Central memory CD4-positive, alpha-beta T cell (primary cell): Measurements from ENCODE around the gene TBX21.
"Not testable (repeated sequence)": the region's sequence is repeated elsewhere in the genome, so short reads cannot be mapped to it uniquely, and the experiment has no call there.

Source experiments
- DNase-seq: peaks from one replicate; pipeline ENCODE4 v3.0.0; 2022

TBX21 gene

DNA sequence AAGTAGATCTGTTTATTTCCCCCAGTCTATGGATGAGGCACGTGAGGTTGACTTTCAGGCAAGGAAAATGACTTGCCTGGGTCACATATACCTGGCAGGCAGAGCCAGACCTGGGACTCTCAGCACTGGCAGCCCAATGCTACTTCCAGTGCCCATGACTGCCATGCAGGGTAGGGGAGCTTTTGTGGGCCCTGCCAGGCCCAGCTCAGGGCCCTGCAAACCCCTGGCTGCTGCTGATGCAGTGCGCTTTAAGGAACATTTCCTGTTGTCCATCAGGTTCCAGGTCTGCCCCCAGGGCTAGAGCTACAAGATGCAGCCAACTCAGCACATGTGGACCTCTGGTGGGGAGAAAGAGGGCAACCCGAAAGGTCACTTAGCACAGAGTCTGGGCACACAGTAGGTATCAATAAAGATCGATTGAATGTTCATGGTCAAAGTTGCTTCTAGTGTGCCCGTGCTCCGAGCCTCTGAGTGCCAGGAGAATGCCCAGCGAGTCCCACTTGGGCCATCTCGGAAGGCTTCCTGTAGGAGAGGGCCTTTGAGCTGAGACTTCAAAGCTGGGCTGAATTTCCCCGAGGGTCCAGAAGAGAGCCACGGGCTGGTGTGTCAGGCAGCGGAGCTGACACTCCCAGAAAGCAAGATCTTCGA is 513 bp upstream of the TBX21 start:
- no peak for DNase-seq

DNA sequence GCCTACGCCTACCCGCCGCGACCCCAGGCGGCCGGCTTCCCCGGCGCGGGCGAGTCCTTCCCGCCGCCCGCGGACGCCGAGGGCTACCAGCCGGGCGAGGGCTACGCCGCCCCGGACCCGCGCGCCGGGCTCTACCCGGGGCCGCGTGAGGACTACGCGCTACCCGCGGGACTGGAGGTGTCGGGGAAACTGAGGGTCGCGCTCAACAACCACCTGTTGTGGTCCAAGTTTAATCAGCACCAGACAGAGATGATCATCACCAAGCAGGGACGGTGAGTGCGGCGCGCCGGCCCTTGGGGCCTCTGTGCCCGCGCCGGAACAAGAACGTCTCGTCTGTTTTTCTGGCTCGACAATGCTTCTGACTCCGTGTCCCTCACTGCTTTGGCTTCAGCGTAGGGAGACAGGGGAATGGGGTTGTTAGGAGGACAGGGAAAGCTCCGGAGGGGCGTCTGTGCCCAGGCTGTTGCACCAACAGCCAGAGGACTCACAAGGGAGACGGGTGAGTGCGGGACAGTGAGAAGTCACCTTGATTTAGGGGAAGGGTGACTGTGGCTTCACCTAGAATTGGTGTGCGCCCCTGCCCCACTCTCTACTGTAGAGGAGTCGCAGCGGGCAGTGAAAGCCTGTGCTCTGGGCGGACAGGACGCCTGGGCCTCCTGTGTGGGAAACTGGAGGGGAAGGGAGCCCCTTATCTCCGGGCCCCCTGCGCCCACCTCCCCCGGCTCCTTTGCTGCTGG is 806 bp downstream of the TBX21 start:
- DNase-seq, result peak; percentile 13

GRCh38 chr17:47735139-47735464 is 2.1 kb downstream of the TBX21 start:
- no peak for DNase-seq

DNA sequence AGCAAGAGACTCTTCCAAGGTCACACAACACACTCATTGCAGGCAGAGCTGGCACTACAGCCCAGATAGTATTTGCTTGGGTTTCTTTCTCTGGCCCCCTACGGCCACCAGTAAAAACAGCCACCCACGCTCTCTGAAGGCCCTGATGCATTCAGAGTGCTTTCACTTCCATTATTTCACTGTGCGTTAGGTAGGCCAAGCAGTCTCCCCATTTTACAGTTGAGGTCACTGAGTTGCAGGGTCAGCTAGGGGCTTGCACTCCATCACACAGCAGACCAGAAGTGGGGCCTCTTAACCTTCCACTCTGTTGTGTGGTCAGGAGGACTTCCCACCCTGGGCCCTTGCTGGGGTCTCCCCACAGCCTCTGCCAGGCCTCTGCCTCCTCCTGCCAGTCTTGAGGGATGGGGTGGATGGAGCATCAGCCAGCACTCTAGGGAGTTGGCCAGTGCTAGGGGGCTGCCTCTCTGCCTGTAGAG is 2.5 kb downstream of the TBX21 start:
- DNase-seq, result peak; percentile 22

DNA sequence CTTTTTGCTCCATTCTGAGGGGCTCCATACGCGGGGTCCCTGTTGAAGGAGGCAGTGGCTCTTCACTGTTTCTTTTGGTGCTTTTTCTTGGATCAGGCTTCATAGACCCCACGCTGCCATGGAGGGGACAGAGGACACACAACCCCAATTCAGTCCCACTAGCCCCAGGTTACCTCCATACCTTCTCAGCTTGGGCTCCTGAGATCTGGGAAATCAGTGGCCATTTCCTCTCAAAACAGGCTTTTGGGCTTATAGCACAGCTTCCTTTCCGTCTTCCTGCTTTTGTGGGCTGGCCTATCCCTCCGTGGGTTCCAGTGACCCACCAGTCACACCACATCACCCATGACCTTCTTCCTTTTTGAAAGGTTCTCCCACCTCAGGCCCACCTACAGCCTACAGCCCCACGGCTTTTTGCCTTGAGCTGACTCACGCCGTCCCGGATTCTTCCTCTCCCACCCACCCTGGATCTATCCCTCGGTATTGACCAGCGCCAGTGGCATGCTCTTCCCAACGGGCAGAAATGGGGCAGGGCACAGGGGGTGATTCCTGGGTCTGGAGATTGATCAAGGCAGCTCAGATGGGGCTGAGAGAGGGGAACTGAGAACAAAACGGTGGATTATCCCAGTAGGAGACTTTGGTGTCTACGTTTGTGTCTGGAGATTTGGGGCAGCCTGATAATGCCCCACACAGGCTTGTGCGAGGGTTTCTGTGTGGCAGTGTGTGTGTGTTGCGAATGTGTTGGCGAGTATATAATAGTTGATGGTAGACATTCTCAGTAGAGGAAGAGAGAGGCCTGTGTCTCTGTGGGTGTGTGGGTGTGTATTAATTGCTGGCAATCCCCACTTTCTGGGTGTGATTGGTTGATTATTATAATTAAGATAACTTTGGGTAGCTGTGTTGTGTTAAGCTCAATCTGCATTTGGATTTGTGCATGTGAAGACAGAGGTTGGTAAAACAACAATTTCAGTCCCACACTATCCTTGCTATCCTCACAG is 3.8 kb downstream of the TBX21 start:
- no peak for DNase-seq

DNA sequence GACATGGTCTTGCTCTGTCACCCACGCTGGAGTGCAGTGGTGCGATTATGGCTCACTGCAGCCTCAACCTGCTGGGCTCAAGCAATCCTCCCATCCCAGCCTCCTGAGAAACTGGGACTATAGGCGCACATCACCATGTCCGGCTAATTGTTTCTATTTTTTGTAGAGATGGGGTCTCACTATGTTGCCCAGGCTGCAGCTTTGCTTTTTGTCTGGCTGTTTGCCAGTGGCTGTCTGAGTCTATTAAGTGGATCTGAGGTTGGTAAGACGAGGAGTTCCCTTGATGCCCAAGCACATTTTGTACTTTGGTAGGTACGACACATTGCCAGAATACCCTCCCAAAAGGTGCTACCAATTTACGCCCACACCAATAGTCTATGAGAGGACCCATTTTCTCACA is 5.1 kb downstream of the TBX21 start:
- no peak for DNase-seq

GRCh38 chr17:47739150-47739549 is 6.1 kb downstream of the TBX21 start:
- no peak for DNase-seq

DNA sequence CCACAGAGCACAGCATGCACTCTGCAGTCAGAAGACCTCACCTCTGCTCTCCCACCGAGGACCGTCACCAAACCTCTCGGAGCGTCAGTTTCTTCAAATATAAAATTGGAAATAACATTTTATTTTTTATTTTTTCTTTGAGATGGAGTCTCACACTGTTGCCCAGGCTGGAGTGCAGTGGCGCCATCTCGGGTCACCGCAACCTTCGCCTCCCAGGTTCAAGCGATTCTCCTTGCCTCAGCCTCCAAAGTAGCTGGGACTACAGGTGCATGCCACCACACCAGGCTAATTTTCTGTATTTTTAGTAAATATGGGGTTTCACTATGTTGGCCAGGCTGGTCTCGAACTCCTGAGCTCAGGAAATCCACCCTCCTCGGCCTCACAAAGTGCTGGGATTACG is 6.9 kb downstream of the TBX21 start:
- not testable (repeated sequence) for DNase-seq

DNA sequence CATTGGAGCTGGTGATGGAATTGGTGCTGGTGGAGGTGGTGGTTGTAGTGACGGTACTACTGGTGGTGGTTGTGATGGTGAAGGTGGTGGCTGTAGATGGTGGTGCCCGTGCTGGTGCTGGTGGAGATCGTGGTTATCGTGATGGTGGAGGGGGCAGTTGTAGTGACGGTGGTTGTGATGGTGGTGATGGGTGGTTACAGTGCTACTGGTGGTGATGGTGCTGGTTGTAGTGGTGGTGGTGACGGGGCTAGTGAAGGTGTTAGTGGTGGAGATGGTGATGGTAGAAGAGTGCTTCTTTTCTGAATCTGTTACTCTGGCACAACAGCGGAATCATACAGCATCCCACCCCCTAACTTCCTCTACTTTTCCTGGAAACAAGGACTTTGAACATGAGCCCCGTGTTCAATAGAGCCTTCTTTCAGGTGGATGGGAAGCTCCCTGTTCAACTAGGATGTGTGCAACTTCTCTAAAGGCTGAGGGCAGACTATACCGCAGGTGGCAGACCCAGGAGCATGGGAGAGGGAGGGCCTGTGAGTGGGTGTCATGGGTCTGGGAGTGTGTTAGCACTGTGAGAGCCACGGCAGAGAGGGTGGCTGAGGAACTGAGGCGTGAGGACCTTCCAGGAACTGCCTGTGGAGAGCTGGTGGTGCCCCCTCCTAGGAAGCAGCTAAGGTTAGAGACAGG is 8.2 kb downstream of the TBX21 start:
- DNase-seq, result peak; percentile 18

DNA sequence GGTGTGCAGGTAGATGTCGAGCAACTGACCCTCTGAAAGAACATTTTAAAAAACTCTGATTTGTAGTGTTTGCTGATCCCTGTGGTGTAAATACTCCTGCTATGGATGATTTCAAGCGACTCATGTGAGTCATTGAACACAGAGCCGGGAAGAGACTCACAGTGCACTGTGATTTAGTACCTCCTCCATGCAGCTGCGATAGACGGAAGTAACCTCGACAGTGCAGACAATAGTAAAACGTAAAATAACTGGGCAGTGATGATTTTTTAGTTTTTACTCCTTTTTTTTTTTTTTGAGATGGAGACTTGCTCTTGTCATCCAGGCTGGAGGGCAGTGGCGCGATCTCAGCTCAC is 8.7 kb downstream of the TBX21 start:
- no peak for DNase-seq

DNA sequence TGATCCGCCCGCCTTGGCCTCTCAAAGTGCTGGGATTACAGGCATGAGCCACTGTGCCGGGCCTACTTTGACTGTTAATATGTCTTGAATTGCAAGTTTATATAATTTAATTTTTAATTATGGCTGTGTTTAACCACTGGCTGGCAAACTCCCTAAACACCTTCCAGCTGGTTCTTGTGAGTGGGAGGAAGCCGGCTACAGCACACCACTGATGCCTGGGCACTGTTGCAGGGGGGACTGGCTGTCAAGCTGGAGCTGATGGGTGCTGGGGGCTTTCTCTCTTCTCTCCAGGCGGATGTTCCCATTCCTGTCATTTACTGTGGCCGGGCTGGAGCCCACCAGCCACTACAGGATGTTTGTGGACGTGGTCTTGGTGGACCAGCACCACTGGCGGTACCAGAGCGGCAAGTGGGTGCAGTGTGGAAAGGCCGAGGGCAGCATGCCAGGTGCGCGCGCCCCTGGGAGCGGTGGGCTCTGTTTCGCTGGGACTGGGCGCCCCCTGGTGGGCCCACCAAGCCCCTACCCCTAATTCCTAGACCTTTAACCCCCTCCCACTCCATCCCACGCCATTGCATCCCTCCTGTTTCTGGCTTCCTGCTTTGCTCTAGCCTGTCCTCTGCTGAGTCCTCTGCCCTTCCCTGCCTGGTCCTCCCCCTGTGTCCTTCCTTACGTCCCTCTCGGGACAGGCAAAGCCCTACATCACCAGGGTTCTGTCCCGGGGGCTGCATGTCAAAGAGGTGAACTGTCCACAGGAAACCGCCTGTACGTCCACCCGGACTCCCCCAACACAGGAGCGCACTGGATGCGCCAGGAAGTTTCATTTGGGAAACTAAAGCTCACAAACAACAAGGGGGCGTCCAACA is 9.5 kb downstream of the TBX21 start:
- peak; percentile 34 for DNase-seq

- DNase-seq, result no peak
These were observed 11.4 kb downstream of the TBX21 start for GRCh38 chr17:47744168-47745036.

DNA sequence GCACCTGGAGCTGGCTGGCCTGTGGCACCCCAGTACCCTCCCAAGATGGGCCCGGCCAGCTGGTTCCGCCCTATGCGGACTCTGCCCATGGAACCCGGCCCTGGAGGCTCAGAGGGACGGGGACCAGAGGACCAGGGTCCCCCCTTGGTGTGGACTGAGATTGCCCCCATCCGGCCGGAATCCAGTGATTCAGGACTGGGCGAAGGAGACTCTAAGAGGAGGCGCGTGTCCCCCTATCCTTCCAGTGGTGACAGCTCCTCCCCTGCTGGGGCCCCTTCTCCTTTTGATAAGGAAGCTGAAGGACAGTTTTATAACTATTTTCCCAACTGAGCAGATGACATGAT is 12.0 kb downstream of the TBX21 start:
- no peak for DNase-seq

DNA sequence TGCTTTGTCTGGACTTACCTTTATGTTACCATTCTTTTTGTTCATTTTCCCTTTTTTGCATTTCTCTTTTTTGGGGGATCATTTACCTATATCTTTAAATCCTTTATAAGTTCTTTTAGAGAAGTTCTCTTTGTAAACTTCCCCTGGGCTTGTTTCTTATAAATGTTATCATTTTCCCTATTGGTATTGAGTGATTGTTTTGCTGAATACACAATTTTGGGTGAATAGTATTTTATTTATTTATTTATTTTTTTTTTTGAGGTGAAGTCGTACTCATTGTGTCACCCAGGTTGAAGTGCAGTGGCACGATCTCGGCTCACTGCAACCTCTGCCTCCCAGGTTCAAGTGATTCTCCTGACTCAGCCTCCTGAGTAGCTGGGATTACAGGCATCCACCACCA is 18.4 kb downstream of the TBX21 start:
- no peak for DNase-seq

DNA sequence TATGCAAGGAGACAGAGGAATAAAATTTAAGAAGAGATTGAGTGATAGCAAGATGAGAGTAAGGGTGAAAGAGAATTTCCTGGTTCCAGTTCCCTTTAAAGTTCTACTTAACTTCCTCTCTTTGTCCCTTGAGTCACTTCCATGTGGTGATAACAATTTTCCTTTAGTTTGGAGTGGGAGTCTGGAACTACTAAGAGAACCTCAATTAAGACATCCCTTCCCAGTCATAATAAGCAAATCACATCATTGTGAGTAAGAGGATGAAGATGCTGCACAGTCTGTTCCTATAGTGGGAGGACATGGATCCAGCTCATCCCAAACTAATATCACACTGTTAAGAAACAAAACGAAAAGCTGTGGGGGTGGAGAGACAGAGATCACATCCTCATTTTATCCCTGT is 24.4 kb downstream of the TBX21 start:
- DNase-seq, result no peak

DNA sequence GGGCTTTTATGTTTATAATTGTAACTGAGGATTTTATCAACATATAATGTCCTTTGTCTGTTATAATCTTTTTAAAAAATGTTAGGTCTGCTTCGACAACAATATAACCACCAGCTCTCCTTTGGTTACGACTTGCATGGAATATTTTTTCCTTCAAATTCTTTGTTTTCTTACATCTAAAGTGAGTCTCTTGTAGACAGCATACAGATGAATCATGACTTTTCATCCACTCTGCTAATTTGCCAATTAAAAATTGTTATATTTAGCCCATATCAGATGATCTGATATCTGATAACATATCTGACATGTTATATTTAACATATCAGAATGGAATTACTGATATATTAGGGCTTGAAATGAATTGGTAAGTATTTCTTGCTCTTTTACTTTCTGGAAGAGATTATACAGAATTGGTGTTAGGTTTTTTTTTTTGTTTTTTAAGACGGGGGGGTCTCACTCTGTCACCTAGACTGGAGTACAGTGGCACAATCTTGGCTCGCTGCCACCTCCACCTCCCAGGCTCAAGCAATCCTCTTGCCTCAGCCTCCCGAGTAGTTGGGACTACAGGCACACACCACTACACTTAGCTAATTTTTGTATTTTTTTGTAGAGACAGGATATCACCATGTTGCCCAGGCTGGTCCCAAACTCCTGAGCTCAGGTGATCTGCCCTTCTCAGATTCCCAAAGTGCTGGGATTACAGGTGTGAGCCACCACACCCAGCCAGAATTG is 27.5 kb downstream of the TBX21 start:
- DNase-seq, result no peak

GRCh38 chr17:47762728-47763127 is 29.7 kb downstream of the TBX21 start:
- DNase-seq, result peak; percentile 20

DNA sequence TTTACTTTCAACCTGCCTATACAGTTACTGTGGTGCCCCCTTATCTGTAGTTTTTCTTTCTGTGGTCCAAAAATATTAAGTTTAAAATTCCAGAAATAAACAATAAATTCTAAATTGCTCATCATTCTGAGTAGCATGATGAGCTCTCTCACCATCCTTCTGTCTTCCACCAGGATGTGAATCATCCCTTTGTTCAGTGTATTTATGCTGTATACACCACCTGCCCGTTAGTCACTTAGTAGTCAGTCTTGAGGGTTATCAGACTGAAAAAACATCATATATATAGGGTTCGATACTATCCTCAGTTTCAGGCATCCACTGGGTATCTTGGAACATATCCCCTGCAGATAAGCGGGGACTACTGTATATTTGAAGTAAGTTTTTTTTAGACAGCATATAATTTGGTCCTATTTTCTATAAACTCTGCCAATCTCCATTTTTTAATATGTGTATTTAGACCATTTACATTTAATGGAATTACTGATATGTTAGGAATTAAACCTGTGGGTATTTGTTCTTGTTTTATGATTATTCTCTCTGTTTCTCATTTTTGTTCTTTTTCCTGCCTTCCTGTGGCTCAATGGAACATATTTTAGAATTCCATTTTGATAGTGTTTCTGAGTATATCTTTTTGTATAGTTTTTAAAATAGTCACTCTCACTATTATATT is 31.0 kb downstream of the TBX21 start:
- no peak for DNase-seq

DNA sequence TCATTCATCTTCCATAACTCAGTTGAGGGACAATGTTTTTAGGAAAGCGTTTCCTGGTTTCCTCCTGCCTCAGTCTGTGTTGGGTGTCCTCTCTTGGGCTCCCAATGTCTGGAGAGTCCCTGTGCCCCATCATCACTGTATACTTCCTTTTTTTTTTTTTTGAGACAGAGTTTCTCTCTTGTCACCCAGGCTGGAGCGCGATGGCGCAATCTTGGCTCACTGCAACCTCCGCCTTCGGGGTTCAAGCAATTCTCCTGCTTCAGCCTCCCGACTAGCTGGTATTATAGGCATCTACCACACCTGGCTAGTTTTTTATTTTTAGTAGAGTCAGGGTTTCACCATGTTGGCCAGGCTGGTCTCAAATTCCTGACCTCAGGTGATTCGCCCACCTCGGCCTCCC is 40.6 kb downstream of the TBX21 start:
- DNase-seq, result not testable (repeated sequence)

DNA sequence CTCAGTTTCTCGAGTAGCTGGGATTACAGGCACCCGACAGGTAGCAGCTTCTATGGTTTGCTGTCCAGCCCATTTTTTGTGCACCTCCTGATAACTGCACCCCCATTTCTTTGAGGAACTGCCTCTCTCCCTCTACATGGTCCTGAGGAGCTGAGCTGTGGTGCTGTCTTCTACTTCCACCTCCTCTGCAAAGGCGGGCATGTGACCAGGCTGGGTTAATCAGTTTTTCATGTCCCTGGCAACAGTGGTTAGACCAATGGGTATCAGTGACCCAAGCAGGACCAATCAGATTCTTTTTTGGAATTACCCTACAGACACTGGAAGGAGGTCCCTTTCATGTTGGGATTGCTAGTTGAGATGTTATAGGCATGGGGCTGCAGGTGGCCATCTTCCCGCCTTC is 41.3 kb downstream of the TBX21 start:
- no peak for DNase-seq
